HG03558 (cell line): Measurements from ENCODE around the gene NR1I3.

Experiments
- ATAC-seq: cut with Tn5 transposase; IDR thresholded peaks from one replicate; pipeline ENCODE4 v1.9.1; 2021; ENCODE audit warnings: moderate number of reproducible peaks; ENCODE audit not compliant: unreplicated experiment; ENCODE audit errors: extremely low read depth

The NR1I3 gene

DNA sequence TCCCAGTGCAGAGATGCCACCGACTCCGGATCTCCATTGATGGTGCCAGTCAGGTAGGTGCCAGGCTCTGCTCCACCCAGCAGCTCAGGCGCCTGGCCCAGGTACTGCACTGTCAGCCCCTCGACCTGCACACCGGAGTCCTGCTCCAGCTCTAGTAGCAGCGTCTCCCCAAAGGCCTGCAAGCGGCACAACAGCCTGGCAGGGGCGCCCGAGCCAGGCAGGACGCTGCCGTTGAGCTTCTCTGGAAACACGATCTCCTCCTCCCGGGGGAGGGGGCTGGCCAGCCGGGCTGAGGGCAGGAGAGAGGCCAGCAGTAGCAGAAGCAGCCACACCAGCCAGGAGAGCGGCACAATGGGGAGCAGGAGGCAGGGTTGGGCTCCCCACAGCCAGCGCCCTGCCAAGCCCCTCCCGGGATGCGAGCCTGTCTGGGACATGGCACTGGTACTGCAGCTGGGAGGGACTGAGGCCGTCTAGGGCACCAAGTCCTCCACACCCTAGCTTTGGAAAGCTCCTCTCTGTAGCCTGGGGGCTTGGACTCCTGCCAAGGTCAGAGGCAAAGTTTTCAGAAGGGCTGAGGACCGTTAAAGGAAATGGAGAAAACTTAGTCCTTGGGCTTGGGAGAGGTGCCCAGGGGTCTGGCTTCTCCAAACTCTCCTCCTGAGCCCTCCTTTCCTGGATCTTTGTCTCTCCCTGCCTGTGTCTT is 39.7 kb downstream of the NR1I3 start:
- no peak for ATAC-seq

DNA sequence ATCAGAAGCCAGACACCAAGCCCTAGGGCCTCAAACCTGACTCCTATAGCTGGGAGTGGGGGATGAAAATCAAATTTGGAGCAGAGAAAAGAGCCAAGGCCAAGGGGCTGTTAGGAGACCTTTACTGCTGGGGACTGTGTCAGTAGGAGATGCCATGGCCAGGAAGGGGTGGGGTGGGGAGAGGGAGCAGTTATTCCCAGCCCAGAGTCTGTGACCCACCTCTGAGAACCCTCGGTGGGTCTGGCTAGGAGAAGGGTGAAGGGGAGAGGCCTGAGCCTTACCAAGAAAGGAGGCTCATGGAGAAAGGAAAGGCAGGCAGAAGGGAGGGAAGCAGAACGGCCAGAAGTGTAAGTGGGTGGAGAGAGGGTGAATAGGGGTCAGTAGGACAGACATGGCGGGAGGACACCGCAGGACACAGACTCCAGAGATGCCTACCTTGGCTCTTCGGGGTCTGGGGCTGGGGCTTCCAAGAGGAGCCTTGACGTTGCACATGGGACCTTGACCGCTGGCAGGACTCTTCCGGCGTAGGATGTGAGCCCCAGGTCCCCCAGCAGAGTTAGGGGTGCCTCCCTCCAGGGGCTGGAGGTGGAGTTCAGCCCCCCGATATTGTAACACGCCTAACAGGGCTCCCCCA is 40.3 kb downstream of the NR1I3 start:
- ATAC-seq, result no peak

DNA sequence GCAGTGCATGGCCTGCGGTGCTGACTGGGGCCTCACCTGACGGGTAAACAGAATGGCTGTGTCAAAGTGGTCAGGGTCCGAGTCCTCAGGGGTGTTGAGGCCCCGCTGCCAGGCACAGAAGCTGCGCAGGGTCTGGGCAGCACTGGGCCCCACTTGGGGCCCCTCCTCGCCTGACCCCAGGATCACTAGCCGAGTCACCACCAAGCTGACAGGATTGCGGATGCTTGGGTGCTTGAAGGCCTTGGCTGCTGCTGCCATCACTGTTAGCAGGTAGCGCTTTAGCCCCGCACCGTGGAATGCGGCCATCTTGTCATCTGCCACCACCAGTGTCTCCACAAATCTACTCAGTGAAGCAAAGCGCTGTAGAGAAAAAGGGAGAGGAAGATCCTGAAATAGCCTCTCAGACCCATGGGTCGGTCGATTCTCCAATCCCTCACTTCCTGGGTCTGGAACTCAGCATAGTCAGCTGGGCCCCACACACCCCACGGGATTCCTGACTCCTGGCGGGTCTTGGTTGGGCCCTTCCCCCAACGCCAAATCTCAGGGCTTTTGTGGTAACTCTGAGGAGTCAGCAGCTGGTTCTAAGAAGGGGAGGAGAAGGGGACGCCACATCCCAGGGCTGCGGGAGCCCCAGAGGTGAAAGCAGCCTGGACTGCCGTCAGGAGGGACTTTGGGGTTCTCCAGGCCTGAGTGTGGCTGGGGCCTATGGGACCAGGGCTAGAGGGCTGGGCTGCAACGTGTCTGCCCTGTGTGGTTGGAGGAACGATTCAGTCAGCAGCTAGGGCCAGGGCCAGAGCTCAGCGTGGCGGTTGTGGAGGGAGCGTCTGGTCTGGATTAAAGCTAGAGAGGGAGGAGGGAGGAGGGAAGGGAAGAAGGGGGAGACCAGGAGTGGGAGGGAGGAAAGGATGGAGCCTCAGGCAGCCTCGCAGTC is 41.2 kb downstream of the NR1I3 start:
- ATAC-seq, result no peak

DNA sequence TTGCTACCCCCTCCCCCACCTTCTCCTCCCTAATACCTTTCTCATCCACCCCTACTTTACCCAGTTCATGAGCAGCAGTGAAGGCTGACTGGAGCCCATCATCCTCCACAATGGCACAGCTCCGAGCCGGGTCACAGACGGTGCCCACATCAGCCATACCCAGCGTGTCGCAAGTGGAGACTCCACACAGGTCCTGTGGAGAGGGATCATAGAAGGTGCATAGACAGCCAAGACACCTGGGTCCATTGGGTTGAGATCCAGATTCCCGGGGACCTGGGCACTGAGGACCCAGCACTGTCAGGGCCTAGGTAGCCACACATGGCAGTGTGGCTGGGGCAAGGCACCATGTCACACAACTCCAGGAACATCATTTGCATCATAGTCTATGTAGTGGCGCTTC is 41.9 kb downstream of the NR1I3 start:
- ATAC-seq, result no peak

DNA sequence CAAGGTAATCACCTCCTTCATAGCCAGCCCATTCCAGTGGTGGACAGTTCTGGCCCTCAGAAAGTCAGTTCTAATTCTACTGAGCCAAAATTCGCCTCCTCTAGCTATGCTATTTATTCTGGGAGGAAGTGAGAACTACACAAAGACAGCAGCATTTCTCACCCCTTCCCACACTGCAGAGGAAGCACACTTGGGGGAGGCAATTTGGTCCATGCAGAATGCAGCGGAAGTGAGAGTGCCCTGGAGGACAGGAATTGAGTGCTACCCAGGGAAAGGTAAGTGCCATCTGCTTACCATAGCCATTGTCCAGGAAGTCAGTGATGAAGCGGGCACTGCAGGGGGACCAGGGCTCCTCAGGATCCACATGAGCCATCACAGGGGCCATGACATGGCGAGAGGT is 42.8 kb downstream of the NR1I3 start:
- ATAC-seq, result no peak

DNA sequence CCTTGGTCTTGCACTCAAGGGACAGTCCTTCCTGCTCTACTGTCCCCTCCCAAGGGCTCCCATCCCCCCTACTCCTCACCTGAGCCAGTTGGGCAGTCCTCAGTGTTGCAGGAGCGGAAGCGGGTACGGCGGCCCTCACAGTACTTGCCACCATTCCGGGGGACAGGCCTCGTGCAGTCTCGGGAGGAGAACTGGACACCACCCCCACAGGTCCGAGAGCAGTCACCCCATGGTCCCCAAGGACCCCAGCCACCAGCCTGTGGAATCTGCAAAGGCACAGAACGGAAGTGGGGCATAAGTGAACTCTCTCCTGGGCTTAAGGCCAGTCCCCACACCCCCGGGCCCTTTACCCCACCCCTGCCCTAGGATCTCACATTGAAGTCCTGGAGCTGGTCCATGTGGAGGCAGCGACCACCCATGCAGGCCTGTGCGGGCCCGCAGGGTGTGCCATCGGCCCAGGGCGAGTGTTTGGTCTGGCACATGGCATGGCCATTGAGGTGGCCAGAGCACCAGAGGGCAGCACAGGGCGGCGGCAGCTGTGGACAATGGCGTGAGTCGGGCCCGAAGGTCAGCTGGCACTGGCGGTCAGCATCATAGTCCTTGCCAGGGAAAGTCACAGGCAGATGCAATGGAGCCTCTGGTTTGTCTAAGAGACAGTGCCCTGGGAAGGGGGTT is 44.3 kb downstream of the NR1I3 start:
- ATAC-seq, result no peak

DNA sequence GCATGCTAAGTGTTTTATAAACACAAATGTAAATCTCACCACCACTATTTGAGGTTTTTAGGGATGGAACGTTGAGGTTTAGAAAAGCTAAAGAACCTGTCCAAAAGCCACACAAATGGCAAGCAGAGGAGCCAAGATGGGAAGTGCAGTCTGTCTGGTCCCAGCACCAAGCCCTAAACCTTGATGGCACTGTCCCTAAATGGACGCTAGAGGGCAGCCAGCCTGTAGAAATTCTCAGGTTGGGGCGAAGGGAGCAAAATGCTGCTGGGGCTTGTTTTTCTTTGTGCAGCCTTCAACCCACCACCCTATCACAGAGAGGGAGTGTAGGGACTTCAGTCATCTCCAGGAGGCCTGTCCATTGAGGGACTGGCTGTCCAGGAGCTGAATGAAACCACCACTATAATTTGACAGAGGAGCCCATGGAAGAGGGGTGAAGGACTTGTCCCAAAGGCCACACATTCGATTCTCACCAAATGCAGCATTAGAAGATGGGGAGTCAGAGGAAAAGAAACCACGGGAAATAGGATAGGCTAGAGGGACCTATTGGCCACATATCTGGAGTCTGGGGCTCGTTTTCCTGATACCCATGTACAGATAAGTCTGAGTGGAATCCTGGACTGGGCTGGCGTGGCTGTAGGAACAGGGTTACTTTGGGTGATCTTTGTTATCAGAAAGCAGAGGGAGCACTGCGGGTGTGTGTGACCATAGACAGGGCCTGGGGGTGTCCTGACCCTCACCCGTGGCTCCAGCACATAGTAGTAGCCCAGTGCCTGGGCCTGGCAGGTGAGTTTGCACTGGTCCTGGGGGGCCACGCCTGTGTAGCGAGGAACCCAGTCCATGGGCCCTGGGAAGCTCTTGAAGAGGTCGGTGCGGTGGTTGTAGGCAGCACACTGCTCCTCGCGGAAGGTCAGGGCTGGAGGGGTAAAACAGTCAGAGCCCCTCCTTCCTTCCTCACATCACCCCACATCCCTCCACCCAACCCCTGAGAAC is 45.2 kb downstream of the NR1I3 start:
- ATAC-seq, result peak; percentile 44

DNA sequence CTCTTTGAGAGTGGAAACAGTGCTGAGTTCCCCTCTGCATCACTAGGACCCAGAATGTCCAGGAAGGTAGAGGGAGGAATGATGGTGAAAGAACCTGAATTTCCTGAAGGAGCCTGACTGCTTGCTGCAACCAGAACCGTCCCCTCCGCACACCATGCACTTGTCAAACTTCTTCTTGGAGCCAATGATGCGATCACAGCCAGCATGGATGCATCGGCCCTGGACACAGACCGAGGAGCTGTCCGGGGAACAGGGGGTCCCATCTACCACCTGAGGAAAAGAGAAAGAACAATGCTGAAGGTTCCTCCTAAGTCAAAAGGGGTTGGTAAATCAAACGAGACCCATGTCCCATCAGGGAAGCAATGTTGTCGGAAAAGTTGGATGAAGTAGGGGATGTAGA is 46.0 kb downstream of the NR1I3 start:
- ATAC-seq, result no peak

DNA sequence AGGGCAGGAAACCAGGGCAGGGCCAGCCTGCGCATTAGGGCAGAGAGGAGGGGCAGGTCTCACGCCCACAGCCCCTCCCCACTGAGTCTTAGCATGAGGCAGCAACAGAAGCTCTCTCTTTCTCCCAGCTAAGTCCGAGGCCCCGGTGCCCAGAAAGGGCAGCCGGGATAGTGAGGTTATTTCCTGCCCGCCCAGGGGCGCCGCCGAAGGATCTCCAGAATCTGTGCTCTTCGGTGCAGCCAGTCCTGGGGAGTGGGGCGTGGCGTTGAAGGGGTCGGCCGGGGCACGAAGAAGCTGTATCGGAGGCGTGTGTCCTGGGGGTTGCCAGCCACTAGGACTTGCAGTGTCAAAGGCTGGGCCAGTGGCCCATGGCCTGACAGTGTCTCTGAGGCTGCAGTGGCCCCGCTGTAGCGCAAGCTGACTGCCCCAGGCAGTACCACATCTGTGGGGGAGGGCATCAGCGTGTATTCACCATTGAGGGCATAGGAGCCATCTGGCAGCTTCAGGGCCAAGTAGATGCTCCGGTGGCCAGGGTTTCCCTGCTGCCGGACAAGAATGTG is 47.0 kb downstream of the NR1I3 start:
- ATAC-seq, result no peak

DNA sequence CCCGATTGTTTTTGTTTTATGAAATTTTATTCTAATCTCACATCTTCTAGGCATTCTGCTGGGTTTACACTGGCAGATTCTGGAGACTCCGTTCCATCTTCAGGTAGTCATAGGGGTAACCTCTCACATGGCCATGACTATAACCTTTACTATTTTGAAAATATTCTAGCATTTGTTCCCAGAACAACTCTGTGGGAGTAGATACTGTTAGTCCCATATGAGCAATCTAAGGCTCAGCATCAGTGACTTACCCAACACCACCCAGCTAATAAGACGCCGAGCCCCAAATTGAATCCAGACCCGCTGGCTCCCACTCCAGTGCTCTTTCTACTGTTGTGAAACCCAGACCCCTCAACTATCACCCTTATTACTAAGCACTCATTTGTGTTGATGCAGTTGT is 49.0 kb downstream of the NR1I3 start:
- ATAC-seq, result no peak

DNA sequence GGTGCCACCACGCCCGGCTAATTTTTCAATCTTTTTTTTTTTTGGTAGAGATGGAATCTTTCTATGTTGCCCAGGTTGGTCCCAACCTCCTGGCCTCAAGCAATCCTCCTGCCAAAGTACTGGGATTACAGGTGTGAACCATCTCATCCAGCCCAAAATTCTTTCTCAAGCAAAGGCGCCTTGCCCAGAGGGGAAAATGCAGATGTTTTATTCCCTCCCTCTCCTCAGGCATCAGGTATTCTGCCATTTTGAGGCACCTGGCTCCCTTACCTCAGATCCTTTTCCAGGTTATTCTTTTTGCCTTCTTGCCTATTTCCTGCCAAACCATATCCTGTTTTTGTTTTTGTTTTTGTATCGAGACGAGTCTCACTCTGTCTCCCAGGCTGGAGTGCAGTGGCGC is 49.6 kb downstream of the NR1I3 start:
- ATAC-seq, result no peak

DNA sequence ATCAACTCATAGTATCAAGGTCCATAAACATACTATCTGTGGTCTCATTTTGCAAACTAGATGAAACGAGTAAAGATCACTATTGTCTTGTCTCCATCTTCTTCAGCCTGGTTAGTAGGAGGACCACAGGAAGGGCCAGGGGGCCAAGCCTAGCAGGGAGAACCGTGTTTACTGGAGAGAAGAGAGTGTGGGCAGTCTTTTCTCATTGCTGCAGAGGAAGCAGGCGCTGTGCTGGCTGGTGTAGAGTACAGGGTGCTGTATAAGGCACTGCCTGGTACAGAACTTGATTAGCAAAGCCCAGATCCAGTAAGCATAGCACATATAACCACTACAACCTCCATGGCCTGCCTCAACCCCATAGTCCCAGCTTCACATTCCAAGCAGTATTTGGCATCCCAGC is 50.7 kb downstream of the NR1I3 start:
- ATAC-seq, result no peak

DNA sequence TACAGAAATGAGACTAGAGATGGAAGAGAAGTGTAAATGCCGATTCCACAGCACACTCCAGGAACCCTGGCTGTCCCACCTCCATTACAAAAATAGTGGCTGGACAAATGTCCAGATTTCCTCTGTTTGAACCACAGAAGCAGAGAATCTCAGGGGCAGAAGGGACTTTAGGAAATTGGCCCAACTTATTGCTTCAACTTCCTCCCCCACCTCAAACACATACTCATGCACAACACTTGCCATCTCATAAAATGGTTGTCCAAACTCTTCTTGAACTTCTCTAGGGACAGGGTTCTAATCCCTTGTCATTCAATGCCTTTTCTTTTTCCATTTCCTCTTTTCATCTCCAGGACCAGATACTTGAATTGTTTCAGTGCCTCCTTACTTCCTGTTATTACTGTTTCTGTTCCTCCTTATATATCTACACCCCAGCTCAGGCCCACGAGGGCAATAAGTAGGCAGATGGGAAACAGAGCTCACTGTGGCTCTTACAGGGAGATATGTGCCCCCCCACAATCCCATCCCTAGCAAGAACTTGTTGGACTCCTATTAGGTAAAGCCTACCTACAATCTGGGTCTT is 52.2 kb downstream of the NR1I3 start:
- peak; percentile 8 for ATAC-seq

DNA sequence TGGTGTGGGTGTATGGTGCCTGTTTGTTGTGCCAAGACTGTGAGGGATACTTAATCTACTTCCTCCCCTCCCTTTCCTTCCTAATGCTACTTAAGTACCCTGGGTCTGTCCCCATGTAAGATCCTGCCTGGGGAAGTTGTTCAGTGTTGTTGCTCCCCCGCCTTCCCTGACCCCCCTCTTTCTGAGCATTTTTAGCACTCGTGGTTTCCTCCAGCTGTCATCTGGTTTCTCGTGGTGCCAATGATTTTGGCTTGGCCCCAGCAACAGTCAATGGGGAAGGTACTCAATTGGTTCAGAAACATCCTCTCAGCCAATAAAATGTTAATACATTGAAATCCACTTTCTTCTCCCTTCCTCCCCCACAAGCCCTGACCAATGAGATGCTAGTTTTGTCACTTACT is 52.7 kb downstream of the NR1I3 start:
- peak; percentile 36 for ATAC-seq

DNA sequence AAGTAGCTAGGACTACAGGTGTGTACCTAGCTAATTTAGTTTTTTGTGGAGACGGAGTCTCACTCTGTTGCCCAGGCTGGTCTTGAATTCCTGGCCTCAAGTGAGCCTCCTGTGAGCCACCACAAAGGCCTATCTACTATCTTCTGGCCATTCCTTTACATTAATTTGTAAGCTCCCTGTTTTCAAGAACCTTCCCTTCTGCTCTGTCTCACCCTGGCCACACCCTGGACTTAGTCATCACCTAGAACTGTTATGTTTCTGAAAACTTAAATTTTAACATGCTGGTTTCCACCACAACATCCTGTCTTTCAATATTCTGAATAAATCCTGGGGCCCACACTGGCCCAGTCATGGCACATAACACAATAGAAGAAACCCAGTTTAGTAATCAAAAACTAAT is 55.8 kb downstream of the NR1I3 start:
- ATAC-seq, result peak; percentile 36

DNA sequence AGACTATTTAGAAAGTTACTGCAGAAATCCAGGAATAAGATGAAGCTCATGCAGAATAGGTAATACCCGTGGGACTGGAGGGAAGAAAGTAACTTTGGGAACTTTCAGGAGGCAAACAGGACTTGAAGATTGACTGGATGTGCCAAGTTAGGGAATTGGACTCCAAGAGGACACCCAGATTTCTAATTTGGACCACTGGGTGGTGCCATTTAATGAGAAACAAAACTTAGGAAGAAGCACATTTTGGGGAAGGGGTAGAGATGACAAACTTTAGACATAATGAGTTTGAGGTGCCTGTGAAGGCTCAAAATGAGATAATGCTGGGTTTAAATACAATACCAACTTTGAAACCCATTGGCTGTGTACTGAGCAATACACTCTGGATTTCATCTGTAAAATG is 57.4 kb downstream of the NR1I3 start:
- ATAC-seq, result no peak

DNA sequence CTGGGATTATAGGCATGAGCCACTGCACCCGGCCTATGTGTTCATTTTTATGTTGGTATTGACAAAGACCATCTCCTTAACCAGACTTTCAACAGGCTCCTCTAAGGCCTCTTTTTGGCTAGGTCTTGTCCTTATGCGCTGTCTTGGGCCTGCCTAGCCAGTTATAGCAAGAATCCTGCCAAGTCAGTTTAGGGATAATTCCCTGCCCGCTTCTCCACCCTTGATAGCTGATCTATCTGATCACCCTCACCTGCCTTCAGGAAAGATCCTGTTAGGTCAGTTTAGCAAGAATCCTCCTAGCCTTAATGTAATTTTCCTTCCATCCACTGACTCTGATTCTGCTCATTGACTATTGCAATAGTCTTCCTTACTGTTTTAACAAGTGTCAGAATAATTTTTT is 58.3 kb downstream of the NR1I3 start:
- ATAC-seq, result no peak
